SK-N-SH (cell line): ENCODE data around the gene AKAP9. TPM values are rescaled to one million over a fixed set of nuclear protein-coding genes. Genes with fewer than 3 reads are reported as not detected.

Experiments
- CTCF ChIA-PET: fragments of 300-600, 350-600 bp; formaldehyde crosslinking; extraction: SDS; loops from one replicate; lab custom pipeline; 2021; lab: Yijun Ruan, JAX
- POLR2A ChIA-PET: fragments of 350-600 bp; sonication (Branson Sonifier 250); formaldehyde crosslinking; extraction: SDS; loops from one replicate; lab custom pipeline; 2020; ENCODE audit warnings: antibody characterized with exemption, inconsistent platforms; lab: Yijun Ruan, JAX
- DNase-seq: peaks from one replicate; pipeline ENCODE4 v3.0.0; 2012
- H2AFZ ChIP-seq: fragments of 200-600 bp; sonication (generic); 2 replicates; pipeline ENCODE4 v1.8.1; 2016; ENCODE audit warnings: antibody characterized with exemption, mild to moderate bottlenecking, low read depth
- H3F3A ChIP-seq: fragments of 200-600 bp; sonication (generic); replicated peaks from 2 replicates; pipeline ENCODE3; 2016; ENCODE audit warnings: antibody characterized with exemption, mild to moderate bottlenecking; ENCODE audit not compliant: insufficient read depth
- H3K27ac ChIP-seq, 2 experiments: fragments of 200-500 bp in 1 of 2; fragments of 200-600 bp in 1 of 2; sonication (Bioruptor generic) in 1 of 2; sonication (generic), shearing (Covaris generic) in 1 of 2; 2 replicates each; pipeline versions ENCODE4 v1.5.1 to v1.6.1; 2014 to 2016; ENCODE audit warnings: low read depth in 2 of 2, inconsistent platforms in 1 of 2, low read length in 1 of 2, mild to moderate bottlenecking in 1 of 2, mixed read lengths in 1 of 2
- H3K27me3 ChIP-seq: fragments of 200-600 bp; sonication (generic), shearing (Covaris generic); 2 replicates; pipeline ENCODE4 v1.6.1; 2016; ENCODE audit warnings: mixed run types; ENCODE audit not compliant: insufficient read depth
- H3K36me3 ChIP-seq, 2 experiments: fragments of 200-500 bp in 1 of 2; fragments of 200-600 bp in 1 of 2; sonication (Bioruptor generic) in 1 of 2; sonication (generic) in 1 of 2; replicated peaks in 1 of 2; 2 replicates each; pipeline versions ENCODE3 to v1.5.1; 2014 to 2016; ENCODE audit warnings: low read length in 1 of 2, mild to moderate bottlenecking in 1 of 2; ENCODE audit not compliant: insufficient read depth in 2 of 2, control insufficient read depth in 1 of 2
- H3K4me1 ChIP-seq, 2 experiments: fragments of 200-500 bp in 1 of 2; fragments of 200-600 bp in 1 of 2; sonication (Bioruptor generic) in 1 of 2; sonication (generic), shearing (Covaris generic) in 1 of 2; 2 replicates each; pipeline versions ENCODE4 v1.5.1 to v1.6.1; 2014 to 2016; ENCODE audit warnings: low read depth in 1 of 2, low read length in 1 of 2, mixed run types in 1 of 2; ENCODE audit not compliant: insufficient read depth in 2 of 2, control insufficient read depth in 1 of 2
- H3K4me2 ChIP-seq: fragments of 200-600 bp; sonication (generic), shearing (Covaris generic); 2 replicates; pipeline ENCODE4 v1.6.1; 2017; ENCODE audit warnings: mixed run types
- H3K4me3 ChIP-seq, 2 experiments: fragments of 200-500 bp in 1 of 2; fragments of 200-600 bp in 1 of 2; sonication (Bioruptor generic) in 1 of 2; sonication (generic), shearing (Covaris generic) in 1 of 2; 2 replicates each; pipeline versions ENCODE4 v1.5.1 to v1.8.1; 2014 to 2016; ENCODE audit warnings: low read depth in 2 of 2, inconsistent platforms in 1 of 2, low read length in 1 of 2, mild to moderate bottlenecking in 1 of 2, mixed read lengths in 1 of 2, moderate library complexity in 1 of 2
- H3K79me2 ChIP-seq: fragments of 200-600 bp; sonication (generic); 2 replicates; pipeline ENCODE4 v1.8.1; 2017; ENCODE audit warnings: mild to moderate bottlenecking; ENCODE audit not compliant: insufficient read depth
- H3K9ac ChIP-seq: fragments of 200-600 bp; sonication (generic); 2 replicates; pipeline ENCODE4 v1.6.1; 2017; ENCODE audit warnings: mixed run types
- H3K9me2 ChIP-seq: fragments of 200-600 bp; sonication (generic); 2 replicates; pipeline ENCODE4 v1.6.1; 2017; ENCODE audit warnings: mixed run types
- H3K9me3 ChIP-seq: fragments of 200-600 bp; sonication (generic); 2 replicates; pipeline ENCODE4 v1.6.1; 2017; ENCODE audit warnings: mixed run types, mild to moderate bottlenecking, moderate library complexity
- H4K20me1 ChIP-seq: fragments of 200-600 bp; sonication (generic); 2 replicates; pipeline ENCODE4 v1.6.1; 2017; ENCODE audit warnings: mild to moderate bottlenecking, mixed run types; ENCODE audit not compliant: insufficient read depth
- CHD2 ChIP-seq: fragments of 150-350 bp; IDR thresholded peaks from 2 replicates; pipeline ENCODE4 v1.6.1; 2018; ENCODE audit warnings: low read length; ENCODE audit not compliant: partially characterized antibody
- ELF1 ChIP-seq: IDR thresholded peaks from 2 replicates; pipeline ENCODE4 v1.4.0; 2012
- EP300 ChIP-seq, 2 experiments: IDR thresholded peaks; 2 replicates each; pipeline versions ENCODE4 v1.4.0 to v1.6.1; 2012; ENCODE audit warnings: borderline replicate concordance in 1 of 2, low read depth in 1 of 2, low read length in 1 of 2
- FOSL2 ChIP-seq: IDR thresholded peaks from 2 replicates; pipeline ENCODE4 v1.4.0; 2012; ENCODE audit warnings: low read depth, mild to moderate bottlenecking, moderate library complexity, borderline replicate concordance
- FOXJ3 ChIP-seq: sonication (generic); formaldehyde crosslinking; IDR thresholded peaks from 2 replicates; pipeline ENCODE4 v1.5.1; 2020; ENCODE audit warnings: mild to moderate bottlenecking, missing genetic modification reagents
- FOXM1 ChIP-seq: IDR thresholded peaks from 2 replicates; pipeline ENCODE4 v1.4.0; 2012; ENCODE audit warnings: low read depth, mild to moderate bottlenecking
- GABPA ChIP-seq: IDR thresholded peaks from 2 replicates; pipeline ENCODE4 v1.4.0; 2012; ENCODE audit warnings: low read depth, mild to moderate bottlenecking
- IRF3 ChIP-seq: fragments of 150-350 bp; IDR thresholded peaks from 2 replicates; pipeline ENCODE4 v1.6.1; 2016; ENCODE audit warnings: mild to moderate bottlenecking, low read depth, low read length
- JUND ChIP-seq: IDR thresholded peaks from 2 replicates; pipeline ENCODE4 v1.4.0; 2012
- MEF2A ChIP-seq: IDR thresholded peaks from 2 replicates; pipeline ENCODE4 v1.4.0; 2012; ENCODE audit warnings: low read depth, borderline replicate concordance
- MXI1 ChIP-seq: IDR thresholded peaks from 2 replicates; pipeline ENCODE4 v1.6.1; 2012; ENCODE audit warnings: mild to moderate bottlenecking, low read depth, low read length, improper control_type of control experiment
- NRF1 ChIP-seq: IDR thresholded peaks from 2 replicates; pipeline ENCODE4 v1.6.1; 2012; ENCODE audit warnings: low read depth, mild to moderate bottlenecking, low read length
- RAD21 ChIP-seq: IDR thresholded peaks from 2 replicates; pipeline ENCODE4 v1.6.1; 2012; ENCODE audit warnings: mild to moderate bottlenecking, low read length
- RCOR1 ChIP-seq: fragments of 150-350 bp; IDR thresholded peaks from 2 replicates; pipeline ENCODE4 v1.6.1; 2017; ENCODE audit warnings: antibody characterized with exemption, low read length
- RFX5 ChIP-seq: IDR thresholded peaks from 2 replicates; pipeline ENCODE4 v1.6.1; 2012; ENCODE audit warnings: mild to moderate bottlenecking, improper control_type of control experiment, low read length
- RXRA ChIP-seq: IDR thresholded peaks from 2 replicates; pipeline ENCODE4 v1.4.0; 2012; ENCODE audit warnings: low read depth, mild to moderate bottlenecking, borderline replicate concordance
- SIN3A ChIP-seq: IDR thresholded peaks from 2 replicates; pipeline ENCODE4 v1.6.1; 2012; ENCODE audit warnings: low read depth, mild to moderate bottlenecking, low read length, moderate library complexity, borderline replicate concordance
- SMC3 ChIP-seq: IDR thresholded peaks from 2 replicates; pipeline ENCODE4 v1.6.1; 2012; ENCODE audit warnings: low read depth, low read length, improper control_type of control experiment
- USF2 ChIP-seq: fragments of 150-350 bp; IDR thresholded peaks from 2 replicates; pipeline ENCODE4 v1.6.1; 2017; ENCODE audit warnings: antibody characterized with exemption, low read length, low read depth, borderline replicate concordance
- YY1 ChIP-seq: IDR thresholded peaks from 2 replicates; pipeline ENCODE4 v1.4.0; 2012; ENCODE audit warnings: low read depth, mild to moderate bottlenecking
- ZBTB33 ChIP-seq: IDR thresholded peaks from 2 replicates; pipeline ENCODE4 v1.4.0; 2012; ENCODE audit warnings: low read depth, borderline replicate concordance
- WGBS: methylation state at CpG from one replicate; pipeline ENCODE4 v1.1.6; 2017; ENCODE audit warnings: low lambda C conversion rate; 5-methylcytosine and 5-hydroxymethylcytosine counted together
- polyA plus RNA-seq, 3 experiments: library from polyadenylated mRNA; depleted of rRNA; stranded (reverse); fragments of >200 nt; gene quantifications; 2 replicates each; pipeline ENCODE4 v1.2.3, GENCODE V29; 2012

The AKAP9 gene
- polyA plus RNA-seq, 1 of the 3 experiments (the other 2 are of a cell fraction), result 13.1 TPM

GRCh38 chr7:92044148-92044547 lies 103.5 kb downstream of the AKAP9 start (continued):
- TF ChIP-seq MXI1 (no peak), RFX5 (no peak)

GRCh38 chr7:92044940-92045339 lies 104.3 kb downstream of the AKAP9 start:
- Histone ChIP-seq H3K27me3 (no peaks in the 10 kb centered on the region), H2AFZ (no peak overlapping the region), H4K20me1 (no peaks in the 10 kb centered on the region), H3K79me2 (no peaks in the 10 kb centered on the region), H3K9me3 (no peaks in the 10 kb centered on the region), H3K36me3 (peaks cover 75 to 83% of the 10 kb centered on the region in 2 experiments), H3K4me1 (no peaks in the 10 kb centered on the region), H3K9ac (no peak overlapping the region), H3K27ac (no peak overlapping the region; a peak in 1 of 4 replicates), H3K4me2 (no peak overlapping the region), H3K9me2 (no peaks in the 10 kb centered on the region), H3K4me3 (no peak overlapping the region), H3F3A (peaks cover 10% of the 10 kb centered on the region)
- CTCF ChIA-PET, result interaction anchor here (0.8 to 1.4 kb wide), 3 partner anchors 21 to 402 kb away, joined by 3 to 4 read pairs (median 3); partner anchors contain the start of gene GATAD1
- no peak for DNase-seq
- POLR2A ChIA-PET, result no interaction called here
- TF ChIP-seq MEF2A (no peak), RAD21 (no peak), ELF1 (no peak), EP300 (IDR thresholded peaks at IDR 0.05; ENCODE audit: borderline replicate concordance in 1 of 2, low read depth in 1 of 2, low read length in 1 of 2) (no peak), GABPA (no peak), RCOR1 (no peak), JUND (no peak), USF2 (no peak), FOXJ3 (CRISPR knock-in tag) (no peak), MXI1 (no peak), CHD2 (no peak), FOXM1 (no peak), IRF3 (no peak), ZBTB33 (no peak), RXRA (no peak), SIN3A (no peak), YY1 (no peak), SMC3 (no peak), NRF1 (no peak), FOSL2 (no peak)
- 100% methylated on average over 1 of the region's 1 CpG for WGBS
